ENCODE results near the gene OR51B4. TPM values are rescaled to one million over a fixed set of nuclear protein-coding genes. Genes with fewer than 3 reads are reported as not detected.

Gene OR51B4
- total and polyA plus RNA-seq, 9 of the 15 experiments (the other 6 are each of a cell fraction or from before 2014, with no cell fraction given) = 17.1 to 64.6 (median 39.9) TPM

DNA sequence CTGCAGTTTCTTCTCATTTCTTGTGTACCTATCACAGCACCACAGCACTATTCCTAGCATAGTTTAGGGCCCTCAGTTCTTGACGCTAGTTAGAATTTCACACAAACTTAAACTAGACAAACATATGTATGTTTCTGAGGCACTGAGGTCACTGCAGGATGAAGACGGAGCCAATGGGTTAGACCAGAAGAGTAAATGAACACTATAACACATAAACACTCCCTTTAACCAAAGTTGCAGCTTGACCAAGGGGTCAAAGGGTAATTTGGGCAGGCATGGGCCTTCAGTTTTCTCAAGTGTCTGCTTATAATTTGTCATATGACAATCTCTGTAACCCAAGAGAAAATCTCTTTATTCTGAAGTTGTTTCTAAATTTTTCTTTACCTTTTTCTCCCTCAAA is 19.1 kb downstream of the OR51B4 start:
- Histone ChIP-seq H3K4me2 (ENCODE audit: insufficient read depth, low read length) (peak overlapping the region; percentile 22; the same call in 1 of the 2 replicates), H3K9me1 (ENCODE audit: control insufficient read depth, insufficient read depth, low read length) (no peaks in the 10 kb centered on the region), H3K4me3 (no peak overlapping the region), H3K27me3 (ENCODE audit: control insufficient read depth in 2 of 2, insufficient read depth in 2 of 2, low read length in 2 of 2) (no peaks in the 10 kb centered on the region), H3K79me2 (ENCODE audit: control insufficient read depth, insufficient read depth, low read length) (peaks cover 91% of the 10 kb centered on the region), H3K36me3 (ENCODE audit: control insufficient read depth, insufficient read depth, low read length) (peaks cover 54% of the 10 kb centered on the region), H2AFZ (ENCODE audit: low read depth, low read length) (no peak overlapping the region), H4K20me1 (replicated peaks; ENCODE audit: control insufficient read depth, insufficient read depth, low read length) (no peaks in the 10 kb centered on the region), H3K4me1 (replicated peaks in 1 of 2; ENCODE audit: control insufficient read depth in 2 of 2, insufficient read depth in 2 of 2, low read length in 2 of 2) (peaks cover 34 to 92% of the 10 kb centered on the region in 2 experiments), H3K9ac (ENCODE audit: insufficient read depth in 1 of 2, low read depth in 2 of 2, low read length in 2 of 2) (peak overlapping the region in 1 of 2 experiments; percentile 3; a peak in 1 of 4 replicates), H3K27ac (ENCODE audit: extremely low read depth, low read depth, low read length) (peak overlapping the region; percentile 51), H3K9me3 (replicated peaks; ENCODE audit: control insufficient read depth, insufficient read depth, low read depth, low read length) (no peaks in the 10 kb centered on the region)
- POLR2A ChIA-PET = interaction anchor here (0.8 to 1.9 kb wide), 2 partner anchors 32 to 353 kb away, joined by 3 to 7 read pairs; partner anchors contain the start of gene HBG1
- DNase-seq (ENCODE audit: extremely low read depth in 1 of 4, low spot score in 3 of 4) = no peak
- in situ Hi-C loops (cut with MboI) (no loop called here), intact Hi-C loops (cut with micrococcal nuclease) (loop anchor here (10.0 kb wide), 2 partner anchors 222 to 312 kb away; partner anchors contain the start of genes TRIM6 and UBQLN3)
- FAIRE-seq = no peak
- no TSS peak for BruUV-seq (replicated peaks)
- no peak for ATAC-seq
- CTCF ChIA-PET (ENCODE audit: low intra/inter-chr PET ratio) = no interaction called here
- WGBS (ENCODE audit: insufficient coverage, low coverage, missing lambda C conversion rate) = 66% methylated on average over 2 of the region's 2 CpGs
- TF ChIP-seq KAT2B (IDR thresholded peaks at IDR 0.05; ENCODE audit: low read depth, low read length) (no peak), NCOA4 (IDR thresholded peaks at IDR 0.05; ENCODE audit: partially characterized antibody) (no peak), ETS1 (conservative IDR thresholded peaks at IDR 0.05; ENCODE audit: control insufficient read depth, low read depth, low read length) (no peak), POLR3G (IDR thresholded peaks at IDR 0.05; ENCODE audit: extremely low read depth, insufficient read length, insufficient replicate concordance) (no peak), POU5F1 (IDR thresholded peaks at IDR 0.05; ENCODE audit: borderline replicate concordance, low read depth, low read length, partially characterized antibody) (no peak), SMARCE1 (IDR thresholded peaks at IDR 0.05) (no peak), POLR2A (conservative IDR thresholded peaks at IDR 0.05) (no peak), HDAC1 (IDR thresholded peaks at IDR 0.05) (no peak), PRDM10 (IDR thresholded peaks at IDR 0.05; ENCODE audit: partially characterized antibody) (no peak)
- TF ChIP-seq, protein P1, sequence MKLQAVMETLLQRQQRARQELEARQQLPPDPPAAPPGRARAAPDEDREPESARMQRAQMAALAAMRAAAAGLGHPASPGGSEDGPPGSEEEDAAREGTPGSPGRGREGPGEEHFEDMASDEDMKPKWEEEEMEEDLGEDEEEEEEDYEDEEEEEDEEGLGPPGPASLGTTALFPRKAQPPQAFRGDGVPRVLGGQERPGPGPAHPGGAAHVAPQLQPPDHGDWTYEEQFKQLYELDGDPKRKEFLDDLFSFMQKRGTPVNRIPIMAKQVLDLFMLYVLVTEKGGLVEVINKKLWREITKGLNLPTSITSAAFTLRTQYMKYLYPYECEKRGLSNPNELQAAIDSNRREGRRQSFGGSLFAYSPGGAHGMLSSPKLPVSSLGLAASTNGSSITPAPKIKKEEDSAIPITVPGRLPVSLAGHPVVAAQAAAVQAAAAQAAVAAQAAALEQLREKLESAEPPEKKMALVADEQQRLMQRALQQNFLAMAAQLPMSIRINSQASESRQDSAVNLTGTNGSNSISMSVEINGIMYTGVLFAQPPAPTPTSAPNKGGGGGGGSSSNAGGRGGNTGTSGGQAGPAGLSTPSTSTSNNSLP (IDR thresholded peaks at IDR 0.05; ENCODE audit: borderline replicate concordance, low read depth, low read length) = no peak
- TF ChIP-seq, protein P2, sequence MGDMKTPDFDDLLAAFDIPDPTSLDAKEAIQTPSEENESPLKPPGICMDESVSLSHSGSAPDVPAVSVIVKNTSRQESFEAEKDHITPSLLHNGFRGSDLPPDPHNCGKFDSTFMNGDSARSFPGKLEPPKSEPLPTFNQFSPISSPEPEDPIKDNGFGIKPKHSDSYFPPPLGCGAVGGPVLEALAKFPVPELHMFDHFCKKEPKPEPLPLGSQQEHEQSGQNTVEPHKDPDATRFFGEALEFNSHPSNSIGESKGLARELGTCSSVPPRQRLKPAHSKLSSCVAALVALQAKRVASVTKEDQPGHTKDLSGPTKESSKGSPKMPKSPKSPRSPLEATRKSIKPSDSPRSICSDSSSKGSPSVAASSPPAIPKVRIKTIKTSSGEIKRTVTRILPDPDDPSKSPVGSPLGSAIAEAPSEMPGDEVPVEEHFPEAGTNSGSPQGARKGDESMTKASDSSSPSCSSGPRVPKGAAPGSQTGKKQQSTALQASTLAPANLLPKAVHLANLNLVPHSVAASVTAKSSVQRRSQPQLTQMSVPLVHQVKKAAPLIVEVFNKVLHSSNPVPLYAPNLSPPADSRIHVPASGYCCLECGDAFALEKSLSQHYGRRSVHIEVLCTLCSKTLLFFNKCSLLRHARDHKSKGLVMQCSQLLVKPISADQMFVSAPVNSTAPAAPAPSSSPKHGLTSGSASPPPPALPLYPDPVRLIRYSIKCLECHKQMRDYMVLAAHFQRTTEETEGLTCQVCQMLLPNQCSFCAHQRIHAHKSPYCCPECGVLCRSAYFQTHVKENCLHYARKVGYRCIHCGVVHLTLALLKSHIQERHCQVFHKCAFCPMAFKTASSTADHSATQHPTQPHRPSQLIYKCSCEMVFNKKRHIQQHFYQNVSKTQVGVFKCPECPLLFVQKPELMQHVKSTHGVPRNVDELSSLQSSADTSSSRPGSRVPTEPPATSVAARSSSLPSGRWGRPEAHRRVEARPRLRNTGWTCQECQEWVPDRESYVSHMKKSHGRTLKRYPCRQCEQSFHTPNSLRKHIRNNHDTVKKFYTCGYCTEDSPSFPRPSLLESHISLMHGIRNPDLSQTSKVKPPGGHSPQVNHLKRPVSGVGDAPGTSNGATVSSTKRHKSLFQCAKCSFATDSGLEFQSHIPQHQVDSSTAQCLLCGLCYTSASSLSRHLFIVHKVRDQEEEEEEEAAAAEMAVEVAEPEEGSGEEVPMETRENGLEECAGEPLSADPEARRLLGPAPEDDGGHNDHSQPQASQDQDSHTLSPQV (IDR thresholded peaks at IDR 0.05) = peak; percentile 37; the same call in 1 of the 2 replicates
